Kidney (tissue), 22 donors: ENCODE data around the gene RINT1. TPM values are rescaled to one million over a fixed set of nuclear protein-coding genes. Genes with fewer than 3 reads are reported as not detected.

ENCODE experiments used
- DNase-seq, 5 donors: peaks; one replicate each; pipeline ENCODE4 v3.0.0-alpha.2; 2013 to 2020
- FAIRE-seq: peaks from 2 replicates; lab custom pipeline; 2012; peaks lifted over from hg19 to GRCh38; lab: Jason Lieb, UNC
- H3K27ac ChIP-seq, 2 donors: one replicate each; pipeline ENCODE4 v1.7.0; 2013; ENCODE audit warnings: low read depth in 2 of 2, low read length in 2 of 2, inconsistent platforms in 1 of 2
- H3K27me3 ChIP-seq: one replicate; pipeline ENCODE4 v1.7.1; 2013; ENCODE audit warnings: low read length, inconsistent platforms; ENCODE audit not compliant: control insufficient read depth, insufficient read depth
- H3K36me3 ChIP-seq, 3 donors: one replicate each; pipeline versions ENCODE4 v1.7.0 to v1.7.1; 2013; ENCODE audit warnings: low read length in 3 of 3, control low read depth in 1 of 3, inconsistent platforms in 1 of 3; ENCODE audit not compliant: insufficient read depth in 3 of 3, control insufficient read depth in 2 of 3
- H3K4me1 ChIP-seq, 3 donors: one replicate each; pipeline versions ENCODE4 v1.7.0 to v1.7.1; 2013; ENCODE audit warnings: low read length in 3 of 3, inconsistent platforms in 1 of 3, low read depth in 1 of 3; ENCODE audit not compliant: control insufficient read depth in 2 of 3, insufficient read depth in 2 of 3
- H3K4me3 ChIP-seq, 3 donors: one replicate each; pipeline versions ENCODE4 v1.7.0 to v1.8.1; 2013; ENCODE audit warnings: low read length in 3 of 3, control low read depth in 1 of 3, inconsistent platforms in 1 of 3
- H3K9ac ChIP-seq, 3 donors: one replicate each; pipeline versions ENCODE4 v1.7.0 to v1.7.1; 2013; ENCODE audit warnings: low read length in 3 of 3, control low read depth in 1 of 3, inconsistent platforms in 1 of 3
- H3K9me3 ChIP-seq, 3 donors: one replicate each; pipeline versions ENCODE4 v1.7.0 to v1.7.1; 2013; ENCODE audit warnings: low read length in 3 of 3, control low read depth in 1 of 3, inconsistent platforms in 1 of 3; ENCODE audit not compliant: control insufficient read depth in 2 of 3, insufficient read depth in 1 of 3
- CTCF ChIP-seq: IDR thresholded peaks from 3 replicates; pipeline ENCODE4 v1.5.1; 2012; ENCODE audit warnings: mild to moderate bottlenecking, moderate library complexity, borderline replicate concordance; ENCODE audit not compliant: insufficient read depth; ENCODE audit errors: extremely low read depth
- intact Hi-C: fragments of 100-400 bp; cut with DNase I; formaldehyde crosslinking; loops from one replicate; pipeline ENCODE4 v1.11.1; 2022
- long read RNA-seq, 10 donors: library from polyadenylated mRNA in 1 of 10; unstranded in 1 of 10; transcript quantifications; one replicate each; pipeline ENCODE4 v2.0.0 and lab custom pipeline, GENCODE V29; 2021 to 2026
- polyA plus RNA-seq: library from polyadenylated mRNA; stranded (reverse); fragments of 350-450 nt; fragmentation: Illumina TruSeq; extraction: RNeasy Lipid Tissue Mini Kit (QIAGEN cat#74804); gene quantifications from one replicate; pipeline ENCODE4 v1.2.3, GENCODE V29; 2014; ENCODE audit warnings: low read depth, low replicate concordance; ENCODE audit not compliant: insufficient read depth
- total RNA-seq: library from RNA; stranded (reverse); fragmentation: NEBNext Ultra II Directional; extraction: Animal tissue kit (Norgen Biotek cat#: 25700); gene quantifications from one replicate; pipeline ENCODE4 v1.2.1, GENCODE V29; 2021
- donor health status: control.
- donor health status: control.
- donor health status: control.
- donor health status: control.
- donor health status: control.
- donor health status: DM: yes; HTN: yes; CAD: no.
- donor health status: Normal renal cell carcinoma (clear cell type).

The RINT1 gene
- total RNA-seq (14.2 TPM), polyA plus RNA-seq (7.1 TPM)
- long read RNA-seq, donor 1, result 0 reads
- long read RNA-seq, donor 2, partial matches to known transcripts, result 0 of 2 reads
- long read RNA-seq, donor 2, other reads (novel, unspliced or antisense), result 0 of 2 reads
- long read RNA-seq, donor 3, partial matches to known transcripts, result 0 of 1 reads
- long read RNA-seq, donor 3, other reads (novel, unspliced or antisense), result 0 of 1 reads
- long read RNA-seq, donor 4, partial matches to known transcripts, result 0 of 2 reads
- long read RNA-seq, donor 4, other reads (novel, unspliced or antisense), result 0 of 2 reads
- long read RNA-seq, donor 5, partial matches to known transcripts, result 0 of 1 reads
- long read RNA-seq, donor 5, other reads (novel, unspliced or antisense), result 0 of 1 reads
- long read RNA-seq, donor 6, transcript RINT1-201 (15 exons, 2,976 nt), result major isoform, 6 of 7 reads
- long read RNA-seq, donor 6, partial matches to known transcripts, result 0 of 7 reads
- long read RNA-seq, donor 6, other reads (novel, unspliced or antisense), result 0 of 7 reads
- long read RNA-seq, donor 7, transcript RINT1-201 (15 exons, 2,976 nt), result major isoform, 10 of 17 reads
- long read RNA-seq, donor 7, partial matches to known transcripts, result 2 of 17 reads
- long read RNA-seq, donor 7, other reads (novel, unspliced or antisense), result 5 of 17 reads
- long read RNA-seq, donor 8, partial matches to known transcripts, result 5 of 7 reads
- long read RNA-seq, donor 8, other reads (novel, unspliced or antisense), result 0 of 7 reads
- long read RNA-seq, donor 9, partial matches to known transcripts, result 0 of 1 reads
- long read RNA-seq, donor 9, other reads (novel, unspliced or antisense), result 0 of 1 reads
- long read RNA-seq, donor 10, partial matches to known transcripts, result 0 of 1 reads
- long read RNA-seq, donor 10, other reads (novel, unspliced or antisense), result 0 of 1 reads

- DNase-seq (peak; percentile 92 to 96 (median 95)), FAIRE-seq (peak; percentile 17)
- TF ChIP-seq CTCF, result peak; percentile 68
- Histone ChIP-seq H3K27me3 (no peaks in the 10 kb centered on the region), H3K4me3 (peak within 1 kb of the TSS; percentile 82 to 98 (median 95)), H3K27ac (peak within 1 kb of the TSS; percentile 56 to 85), H3K4me1 (peaks cover 0 to 17% (median 13%) of the 10 kb centered on the region in 3 donors), H3K36me3 (no peaks in the 10 kb centered on the region), H3K9me3 (no peaks in the 10 kb centered on the region), H3K9ac (peak within 1 kb of the TSS; percentile 73 to 99 (median 96))
- intact Hi-C loops, result no loop called here
Measured at GRCh38 chr7:105531792-105532671, at the start of gene RINT1. Gene RINT1, plus strand, starts transcription at chr7:105532201. Its CDS starts 115 bp downstream, at chr7:105532316.

DNA sequence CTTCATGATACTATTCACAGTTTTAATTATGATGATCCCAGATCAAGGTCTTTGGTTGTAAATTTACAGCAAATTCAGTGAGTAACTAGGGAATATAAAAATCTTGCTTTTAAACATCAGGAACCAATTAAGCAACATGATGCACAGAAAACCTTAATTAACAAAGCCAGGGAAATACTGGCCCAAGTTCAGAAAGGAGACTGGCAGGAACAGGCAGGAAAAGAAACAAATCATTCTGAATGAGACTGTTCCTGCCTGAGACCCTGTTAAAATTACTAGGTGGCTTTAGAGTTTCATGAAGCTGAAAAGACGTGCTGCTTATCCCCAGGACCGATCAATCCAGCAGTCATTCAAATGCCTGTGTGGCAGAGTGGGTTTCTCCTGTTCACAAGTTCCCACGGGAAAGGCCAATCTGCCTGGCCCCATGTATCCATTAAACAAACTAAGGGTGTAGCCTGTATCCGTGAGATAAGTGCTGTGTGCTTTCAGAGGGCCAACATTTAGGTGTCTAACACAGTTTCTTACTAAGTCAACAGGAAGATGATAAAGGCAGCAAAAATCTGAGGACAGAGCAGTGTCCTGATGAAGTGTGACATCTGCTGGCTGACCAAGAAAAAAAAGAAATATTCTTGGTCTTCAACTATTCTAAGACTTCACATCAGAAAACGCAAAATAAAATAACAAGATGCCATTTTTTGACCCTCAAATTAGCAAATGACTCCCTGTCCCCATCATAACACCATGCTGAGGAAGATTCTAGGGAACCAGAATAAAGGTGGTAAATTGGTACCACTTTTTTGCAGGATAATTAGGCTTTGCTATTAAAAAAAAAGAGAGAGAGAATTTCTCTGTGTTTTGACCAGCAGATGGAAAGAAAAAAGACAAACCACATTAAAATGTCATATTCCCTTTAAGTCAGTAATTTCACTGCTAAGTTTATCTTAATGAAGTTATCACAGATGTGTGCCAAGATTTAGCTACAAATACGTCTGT lies 44.1 kb upstream of the RINT1 start:
- H3K4me3 ChIP-seq, result no peak overlapping the region
- H3K27ac ChIP-seq, result no peak overlapping the region
- no peak overlapping the region for H3K9ac ChIP-seq
- FAIRE-seq (no peak), DNase-seq (peak in 2 of 5 donors; percentile 43 to 55)
- H3K27me3 ChIP-seq, result no peaks in the 10 kb centered on the region
- H3K36me3 ChIP-seq, result no peaks in the 10 kb centered on the region
- intact Hi-C loops, result no loop called here
- H3K4me1 ChIP-seq, result no peaks in the 10 kb centered on the region
- TF ChIP-seq CTCF, result peak; percentile 47
- H3K9me3 ChIP-seq, result no peaks in the 10 kb centered on the region
